NCI-H446 treated with DMSO at 0.1 percent for 48 hours (cell line): Measurements from ENCODE around the gene MACROH2A1.

Experiments
- DNase-seq: peaks from one replicate; lab custom pipeline; 2025; lab: John Stamatoyannopoulos, UW

Gene MACROH2A1

DNA sequence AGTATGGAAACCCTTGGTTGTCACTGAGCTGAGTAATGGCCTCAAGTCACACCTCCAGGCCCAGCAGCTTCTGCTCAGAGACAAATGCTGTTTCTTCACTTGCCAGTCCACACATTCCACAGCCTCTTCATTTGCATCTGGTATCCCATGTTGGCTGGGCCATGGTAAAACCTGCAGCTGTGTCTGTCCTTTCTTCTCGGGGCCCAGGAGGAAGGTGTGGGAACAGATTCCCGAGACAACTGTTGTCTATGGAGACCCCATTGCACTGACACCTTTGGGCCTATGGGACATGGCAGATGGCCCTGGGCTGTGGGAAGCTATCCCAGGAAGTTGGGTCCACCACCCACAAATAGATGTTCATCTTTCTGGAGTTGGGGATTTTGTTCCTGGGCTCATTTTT lies 85.1 kb downstream of the MACROH2A1 start:
- no peak for DNase-seq

DNA sequence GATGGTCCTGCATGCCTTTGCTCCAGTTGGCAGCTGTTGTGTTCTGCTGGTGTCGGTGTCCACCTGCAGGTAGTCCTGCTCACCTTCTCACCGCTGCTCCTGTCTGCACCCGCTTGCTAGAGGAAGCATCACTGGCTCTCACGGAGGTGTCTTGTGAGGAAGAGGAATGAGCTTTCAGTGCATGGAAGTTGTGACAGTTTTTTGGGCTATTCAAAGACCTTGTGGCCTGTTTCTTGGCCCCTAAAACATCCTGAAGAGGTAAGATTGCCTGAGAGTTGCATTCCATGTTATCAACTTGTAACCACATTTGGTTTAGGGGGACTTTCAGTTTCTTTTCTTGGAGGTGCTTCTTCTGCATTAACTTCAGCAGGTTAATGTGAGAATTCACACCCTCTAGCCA lies 85.6 kb downstream of the MACROH2A1 start:
- no peak for DNase-seq

DNA sequence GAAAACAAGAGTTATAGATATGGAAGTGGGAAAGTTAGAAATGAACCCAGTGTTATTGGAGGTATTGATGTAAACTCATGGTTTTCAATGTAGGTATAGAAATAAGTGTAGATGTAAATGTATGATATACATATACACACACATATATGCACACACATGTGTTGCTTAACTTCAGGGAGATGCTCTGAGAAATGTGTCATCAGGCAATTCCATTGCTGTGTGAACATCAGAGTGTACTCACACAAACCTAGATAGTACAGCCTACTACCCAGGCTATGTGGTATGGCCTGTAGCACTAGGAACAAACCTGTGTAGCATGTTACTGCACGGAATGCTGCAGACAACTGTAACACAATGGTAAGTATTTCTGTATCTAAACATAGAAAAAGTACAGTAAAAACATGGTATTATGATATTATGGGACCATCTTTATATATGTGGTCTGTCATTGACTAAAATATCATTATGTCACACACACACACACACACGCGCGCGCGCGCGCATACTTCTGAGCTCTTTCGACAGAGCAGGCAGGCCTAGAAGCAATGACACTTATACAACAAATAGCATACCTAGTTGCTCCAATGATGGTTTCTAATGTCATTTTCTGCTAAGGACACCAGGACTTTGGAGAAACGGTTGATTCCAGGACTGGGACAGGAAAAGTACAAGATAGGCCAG lies 86.6 kb downstream of the MACROH2A1 start:
- DNase-seq = no peak

DNA sequence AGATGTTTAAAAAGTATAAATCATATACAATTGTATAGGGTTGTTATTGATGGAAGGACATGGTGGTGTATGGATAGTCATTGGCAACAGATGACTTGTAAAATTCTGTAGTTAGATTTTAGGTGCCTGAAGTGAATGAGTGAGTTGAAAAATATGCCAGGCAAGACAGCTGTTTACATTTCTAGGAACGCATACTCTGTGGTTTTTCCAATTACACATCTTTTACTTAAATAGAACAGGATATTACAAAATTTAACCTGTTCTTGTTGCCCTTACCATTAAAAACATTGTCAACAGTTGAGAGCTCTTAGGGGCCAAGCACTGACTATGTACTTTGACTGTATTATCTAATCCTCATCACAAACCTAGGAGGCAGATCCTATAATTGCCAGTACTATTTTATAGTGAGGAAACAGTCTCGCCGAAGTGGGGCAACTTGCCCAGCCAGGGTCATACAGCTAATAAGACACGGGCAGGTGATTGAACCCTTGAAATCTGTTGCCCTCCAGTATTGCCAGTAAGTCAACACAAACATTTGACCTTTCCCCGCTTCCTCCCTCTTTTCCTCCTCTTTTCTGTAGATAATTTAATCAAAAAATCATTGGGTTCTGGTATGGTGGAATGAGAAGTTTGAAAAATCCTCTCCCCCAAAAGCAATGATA lies 88.6 kb downstream of the MACROH2A1 start:
- DNase-seq = no peak

DNA sequence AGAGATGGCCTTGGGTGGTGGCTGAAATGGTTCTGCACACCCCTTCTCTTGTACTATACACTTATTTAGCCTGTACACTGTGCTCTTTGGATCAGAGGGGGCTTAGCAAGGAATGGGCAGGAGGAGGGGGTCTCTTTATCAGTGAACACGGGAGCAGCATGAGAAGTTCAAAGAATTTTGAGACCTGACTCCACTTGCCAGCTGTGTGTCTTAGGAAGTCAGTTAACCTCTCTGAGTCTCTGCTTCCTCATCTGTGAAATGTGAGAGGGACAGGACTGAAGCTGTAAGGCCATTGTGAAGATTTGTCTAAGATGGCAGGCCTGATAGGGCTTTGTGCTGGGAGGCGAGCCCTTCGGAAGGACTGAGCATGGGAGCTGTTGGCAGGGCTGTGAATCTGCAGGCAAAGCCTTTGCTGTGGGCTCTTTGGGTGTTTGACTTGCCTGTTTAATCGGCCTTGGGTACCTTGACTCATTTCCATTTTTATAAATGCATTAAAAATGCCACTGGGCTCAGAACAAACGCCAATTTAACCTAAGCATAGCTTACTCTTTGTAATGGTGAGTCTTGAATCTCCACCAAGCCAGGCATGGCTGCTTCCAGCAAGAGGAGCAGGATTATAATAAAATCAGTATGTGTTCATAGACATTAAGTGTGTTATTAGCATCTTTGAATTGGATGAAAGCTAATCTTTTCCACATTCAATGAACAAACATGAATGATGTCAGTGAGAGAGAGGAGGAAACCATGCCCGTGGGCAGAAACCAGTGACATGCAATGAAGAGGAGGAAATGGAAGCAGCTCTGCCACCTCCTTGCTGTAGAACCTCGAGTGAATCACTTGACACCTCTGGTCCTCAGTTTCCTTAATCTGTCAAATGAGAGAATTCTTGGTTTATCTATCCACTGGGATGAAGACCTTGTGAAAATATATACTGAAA lies 89.4 kb downstream of the MACROH2A1 start:
- no peak for DNase-seq

DNA sequence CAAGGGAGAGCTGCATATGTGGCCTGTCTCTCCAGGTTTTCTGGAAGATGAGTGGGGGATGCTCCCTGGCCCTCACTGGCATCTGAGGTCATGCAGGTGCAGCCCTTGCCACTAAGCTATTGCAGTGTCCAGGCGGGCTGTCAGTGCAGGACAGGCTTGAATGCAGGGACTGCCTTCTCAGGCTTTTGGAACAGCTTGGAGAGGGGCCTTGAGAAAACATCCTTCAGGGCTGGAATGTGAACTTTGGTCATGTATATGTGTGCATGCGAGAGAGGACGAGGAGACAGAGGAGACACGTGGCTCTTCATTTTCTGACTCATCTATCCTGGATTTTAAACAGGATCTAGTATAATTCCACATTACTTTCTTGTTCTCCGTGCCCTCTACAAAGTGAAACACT lies 90.3 kb downstream of the MACROH2A1 start:
- no peak for DNase-seq

DNA sequence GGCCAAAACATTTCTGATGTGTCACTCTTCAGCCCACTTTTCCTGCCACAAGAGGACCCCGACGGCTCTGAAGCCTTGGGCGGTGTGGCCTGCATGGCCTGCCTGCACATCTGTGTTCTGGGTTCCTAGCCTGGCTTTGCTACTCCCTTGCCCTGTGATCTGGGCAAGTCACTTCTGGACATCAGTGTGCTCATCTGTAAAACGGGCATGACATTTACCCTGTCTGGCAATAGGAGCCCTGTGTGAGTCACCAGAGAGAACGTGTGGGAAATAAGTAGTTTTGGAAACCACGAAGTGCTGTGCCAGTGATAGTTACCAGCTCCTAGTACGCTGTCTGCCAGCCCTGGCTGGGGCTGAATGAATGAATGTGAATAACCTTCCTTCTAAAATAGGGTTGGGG lies 90.8 kb downstream of the MACROH2A1 start:
- no peak for DNase-seq

DNA sequence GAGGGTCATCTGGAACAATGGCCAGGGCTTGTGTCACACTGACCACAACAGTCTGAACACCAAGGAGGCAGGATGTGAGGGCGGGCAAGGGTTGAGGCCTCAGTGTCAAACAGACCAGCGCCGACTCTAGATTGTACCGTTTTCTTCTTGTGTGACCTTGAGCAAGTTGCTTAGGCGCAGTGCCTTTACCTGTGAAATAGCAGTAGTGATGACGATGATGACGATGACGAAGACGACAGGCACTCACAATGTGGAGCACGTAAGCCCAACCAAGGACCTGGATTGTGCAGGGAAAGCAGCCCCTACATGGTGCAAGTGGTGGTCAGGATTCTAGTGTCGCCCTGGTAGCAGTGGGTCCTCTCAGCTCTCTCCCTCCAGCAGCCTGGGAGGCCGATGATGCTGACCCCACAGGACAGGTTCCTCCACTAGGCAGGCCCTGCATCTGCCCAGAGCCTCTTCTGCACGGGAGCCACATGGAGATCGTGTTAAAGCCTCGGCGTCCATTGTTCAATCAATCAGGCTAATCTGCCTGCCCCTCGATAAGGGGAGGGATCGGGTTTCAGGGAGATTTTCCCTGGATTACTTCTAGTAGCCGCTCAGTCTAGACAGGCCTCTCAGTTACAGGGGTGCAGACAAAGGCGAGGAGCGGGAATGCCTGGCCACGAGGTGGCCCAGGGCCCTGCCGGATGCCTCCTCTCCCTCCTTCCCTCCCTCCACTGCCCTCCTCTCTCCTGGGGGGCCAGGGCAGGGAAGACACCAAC lies 91.7 kb downstream of the MACROH2A1 start:
- DNase-seq = no peak

DNA sequence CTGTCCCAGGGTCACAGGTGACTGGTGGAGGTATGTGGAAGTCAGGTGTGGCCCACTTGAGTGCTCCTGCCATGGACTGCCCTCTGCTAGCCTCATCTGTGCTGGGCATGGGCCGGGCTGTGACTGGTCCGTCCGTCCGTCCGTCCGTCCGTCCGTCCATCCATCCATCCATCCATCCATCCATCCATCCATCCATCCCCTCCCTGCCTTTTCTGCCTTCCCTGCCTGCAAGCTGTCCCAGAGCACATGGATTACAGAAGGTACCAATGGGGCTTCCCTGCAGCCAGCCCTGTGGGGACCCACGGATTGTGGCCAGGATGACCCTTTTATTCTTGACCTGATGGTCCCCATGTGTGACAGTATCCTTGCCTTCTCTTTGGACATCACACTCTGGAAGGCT lies 92.5 kb downstream of the MACROH2A1 start:
- no peak for DNase-seq

DNA sequence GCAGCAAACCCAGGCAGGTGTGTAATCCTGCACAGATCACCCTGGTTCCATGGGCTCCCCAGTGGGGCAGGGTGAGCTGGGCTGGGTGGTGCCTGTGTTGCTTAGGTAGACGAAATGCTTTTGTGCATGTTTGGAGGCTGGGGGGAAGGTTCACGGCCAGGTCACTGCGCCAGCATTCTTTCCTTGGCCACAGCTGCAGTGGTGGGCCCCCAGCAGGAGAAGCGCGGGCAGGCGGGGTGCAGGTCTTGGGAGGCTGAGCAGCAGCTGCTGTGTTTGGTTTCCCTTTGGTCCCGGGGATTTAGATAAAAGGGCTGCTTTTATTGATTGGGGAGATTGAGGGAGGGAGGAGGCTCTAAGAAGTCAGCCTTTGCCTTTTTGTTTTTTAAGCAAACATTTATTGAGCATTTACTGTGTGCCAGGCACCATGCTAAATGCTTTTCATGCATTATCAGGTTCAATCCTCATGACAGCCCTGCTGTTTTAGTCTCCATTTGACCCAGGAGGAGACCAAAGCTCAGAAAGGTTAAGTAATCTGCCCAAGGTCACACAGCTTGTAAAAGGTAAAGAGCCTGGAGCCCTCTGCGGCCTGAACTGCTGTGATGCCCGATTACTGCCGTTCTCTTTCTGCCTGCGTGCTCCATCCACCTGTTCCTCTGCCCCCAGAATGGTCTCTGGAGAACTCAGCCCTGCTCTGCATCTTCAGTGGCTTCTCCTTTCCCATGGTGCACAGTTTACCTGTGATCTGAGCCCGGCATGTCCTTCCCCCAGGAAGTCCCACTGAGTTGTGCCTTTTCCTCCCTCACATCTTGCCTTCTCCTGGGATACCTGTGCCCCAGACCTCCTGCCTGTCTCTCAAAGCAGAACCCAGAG lies 94.4 kb downstream of the MACROH2A1 start:
- DNase-seq = no peak

DNA sequence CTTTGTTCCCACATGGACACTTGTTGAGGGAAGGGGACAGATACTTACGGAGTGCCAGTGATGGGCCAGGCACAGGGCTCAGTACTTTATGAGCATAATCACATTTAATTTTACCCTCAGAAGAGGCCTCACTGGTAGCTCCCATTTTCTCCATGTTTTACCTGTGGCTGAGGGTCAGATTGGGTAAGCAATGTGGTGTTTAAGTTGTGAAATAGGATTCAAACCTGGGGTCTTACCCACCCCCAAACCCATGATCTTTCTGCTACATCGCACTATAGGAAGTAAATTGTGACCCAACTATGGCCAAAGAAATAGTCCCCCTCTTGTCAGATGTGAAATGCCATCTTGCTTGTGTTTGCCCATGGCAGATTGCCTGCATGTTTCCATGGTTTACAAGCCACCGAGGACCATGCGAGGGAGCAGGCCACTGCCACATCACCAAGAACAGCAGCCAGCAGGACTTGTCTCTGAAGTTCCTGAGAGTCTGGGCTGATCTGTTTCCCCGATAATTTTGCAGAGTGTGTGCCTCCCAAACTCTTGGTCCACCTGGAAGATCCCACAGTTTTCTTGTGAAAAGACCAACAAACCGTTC lies 95.4 kb downstream of the MACROH2A1 start:
- no peak for DNase-seq

DNA sequence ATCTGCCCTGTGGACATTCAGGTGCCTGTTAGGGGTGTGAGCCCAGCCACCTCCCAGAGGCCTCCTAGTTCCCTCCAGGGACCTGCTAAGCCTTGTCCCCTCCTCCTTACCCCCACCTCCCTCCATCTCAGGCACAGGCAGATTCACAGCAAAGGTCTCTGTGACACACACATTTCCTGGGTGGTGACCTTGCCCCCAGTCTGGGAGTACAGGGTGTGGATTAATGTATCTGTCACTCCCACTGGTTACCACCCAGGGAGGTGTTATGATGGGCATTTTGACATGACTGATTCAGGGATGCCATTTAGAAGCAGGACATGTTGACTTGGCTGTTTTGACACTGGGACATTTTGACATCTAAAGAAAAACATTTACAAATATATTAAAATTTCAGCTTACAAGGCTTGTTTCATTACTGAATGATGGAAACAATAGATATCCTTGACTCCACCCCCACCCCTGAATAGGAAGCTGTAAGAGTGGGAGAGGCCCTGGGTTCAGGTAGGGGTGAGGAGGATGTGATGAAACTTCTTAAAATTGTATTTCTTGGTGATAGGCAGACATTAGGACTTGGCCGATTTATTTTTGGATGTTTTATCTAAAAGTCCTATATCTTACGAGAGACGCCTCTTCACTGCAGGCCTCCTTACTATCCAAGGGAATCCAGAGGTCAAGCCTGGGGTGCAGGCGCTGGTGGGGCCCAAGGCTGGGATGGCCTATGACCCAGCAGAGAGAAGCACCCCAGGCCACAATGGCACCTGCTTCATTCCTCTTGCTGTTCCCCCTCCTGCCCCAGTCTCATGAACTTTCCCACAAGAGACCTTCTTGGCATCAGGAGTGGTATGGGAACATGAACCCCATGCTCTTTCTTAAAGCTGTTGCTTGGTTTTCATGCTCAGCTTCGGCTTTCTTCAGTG lies 101.9 kb downstream of the MACROH2A1 start:
- no peak for DNase-seq

DNA sequence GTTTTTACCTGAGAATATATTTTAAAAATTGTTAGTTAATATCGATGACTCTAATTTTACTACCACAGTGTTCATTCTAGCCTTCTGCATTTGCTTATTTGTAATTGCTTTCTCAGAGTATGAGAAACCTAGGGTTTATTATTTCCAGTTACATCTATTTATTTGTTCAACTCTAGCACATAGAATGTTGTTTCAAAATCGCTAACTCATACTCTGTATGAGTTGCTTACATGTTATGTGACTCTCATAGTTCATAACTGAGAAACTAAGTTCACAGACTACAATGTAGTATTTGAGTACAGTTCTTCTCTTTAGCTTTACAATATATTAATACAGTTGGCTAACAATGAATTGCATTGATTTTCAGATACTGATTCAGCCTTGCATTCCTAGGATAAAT lies 103.2 kb downstream of the MACROH2A1 start:
- no peak for DNase-seq

DNA sequence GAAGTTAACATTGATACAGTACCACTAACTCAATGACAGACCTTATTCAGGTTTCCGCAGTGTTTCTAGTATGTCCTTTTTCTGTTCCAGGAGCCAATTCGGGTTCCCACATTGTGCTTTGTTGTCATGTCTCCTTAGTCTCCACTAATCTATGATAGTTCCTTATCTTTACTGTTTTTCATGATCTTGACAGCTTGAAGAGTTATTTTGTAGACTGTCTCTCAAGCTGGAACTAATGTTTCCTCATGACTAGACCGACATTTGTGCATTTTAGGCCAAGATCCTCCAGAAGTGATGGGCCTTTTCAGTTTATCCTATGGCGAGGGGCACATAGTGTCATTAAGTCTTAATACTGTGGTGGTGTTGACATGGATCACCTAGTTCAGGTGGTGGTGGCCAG lies 104.2 kb downstream of the MACROH2A1 start:
- no peak for DNase-seq

DNA sequence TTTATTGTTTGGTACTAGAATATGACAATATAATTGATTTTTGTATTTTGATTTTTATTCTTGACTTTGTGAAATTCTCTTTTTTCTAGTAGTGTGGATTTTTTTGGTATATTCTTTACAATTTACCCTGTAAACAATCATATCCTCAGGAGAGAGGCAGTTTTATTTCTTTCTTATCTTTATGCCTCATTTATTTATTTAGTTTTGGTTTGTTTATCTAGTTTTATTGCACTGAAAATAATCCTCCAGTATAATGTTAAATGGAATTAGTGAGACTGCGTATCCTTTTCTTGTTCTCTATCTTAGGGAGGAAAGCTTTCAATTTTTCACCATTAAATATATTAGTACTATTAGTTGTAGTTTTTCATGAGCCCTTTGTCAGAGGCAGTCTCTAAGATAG lies 109.4 kb downstream of the MACROH2A1 start:
- DNase-seq = no peak

DNA sequence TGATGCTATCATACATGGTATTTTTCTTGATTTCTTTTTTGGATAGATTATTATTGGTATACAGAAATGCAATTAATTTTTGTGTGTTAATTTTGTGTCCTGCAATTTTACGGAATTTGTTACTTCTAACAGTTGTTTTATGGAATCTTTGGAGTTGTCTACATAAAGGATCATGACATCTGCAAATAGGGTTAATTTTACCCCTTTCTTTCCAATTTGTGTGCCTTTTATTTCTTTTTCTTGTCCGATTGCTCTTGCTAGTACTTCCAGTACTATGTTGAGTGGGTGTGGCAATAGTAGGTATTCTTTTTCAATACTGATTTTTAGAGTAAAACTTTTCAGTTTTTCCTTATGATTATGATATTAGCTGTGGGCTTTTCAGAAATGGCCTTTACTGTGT lies 111.5 kb downstream of the MACROH2A1 start:
- no peak for DNase-seq
